Neuronal stem cell (in vitro differentiated cells): ENCODE data around the gene TRIM71.

Experiments used
- DNase-seq: peaks from one replicate; pipeline ENCODE4 v3.0.0-alpha.2; 2013; ENCODE audit warnings: low spot score
- H2AFZ ChIP-seq: one replicate; pipeline ENCODE4 v1.6.1; 2013; ENCODE audit warnings: mild to moderate bottlenecking, low read length, inconsistent platforms
- H2AK5ac ChIP-seq: 2 replicates; pipeline ENCODE4 v1.6.1; 2013; ENCODE audit warnings: low read depth, mild to moderate bottlenecking, inconsistent platforms, low read length, moderate library complexity, mixed read lengths
- H2BK120ac ChIP-seq: 2 replicates; pipeline ENCODE4 v1.6.1; 2013; ENCODE audit warnings: low read depth, mild to moderate bottlenecking, inconsistent platforms, low read length, moderate library complexity, mixed read lengths
- H2BK12ac ChIP-seq: one replicate; pipeline ENCODE4 v1.6.1; 2013; ENCODE audit warnings: low read length, inconsistent platforms
- H2BK15ac ChIP-seq: 2 replicates; pipeline ENCODE4 v1.6.1; 2013; ENCODE audit warnings: mild to moderate bottlenecking, low read length, inconsistent platforms, mixed read lengths
- H2BK5ac ChIP-seq: one replicate; pipeline ENCODE4 v1.6.1; 2013; ENCODE audit warnings: inconsistent platforms, mild to moderate bottlenecking, low read length, moderate library complexity
- H3K14ac ChIP-seq: one replicate; pipeline ENCODE4 v1.6.1; 2013; ENCODE audit warnings: low read length, inconsistent platforms
- H3K18ac ChIP-seq: 2 replicates; pipeline ENCODE4 v1.6.1; 2013; ENCODE audit warnings: low read length, inconsistent platforms
- H3K23ac ChIP-seq: 2 replicates; pipeline ENCODE4 v1.6.1; 2013; ENCODE audit warnings: low read depth, mild to moderate bottlenecking, mixed read lengths, low read length, inconsistent platforms; ENCODE audit not compliant: poor library complexity
- H3K27ac ChIP-seq: replicated peaks from 3 replicates; pipeline ENCODE4 v1.5.1; 2013; ENCODE audit warnings: low read length, inconsistent platforms
- H3K27me3 ChIP-seq, 3 experiments: 2 replicates each; pipeline ENCODE4 v1.6.1; 2013; ENCODE audit warnings: low read length in 3 of 3, mild to moderate bottlenecking in 2 of 3, inconsistent platforms in 1 of 3, low read depth in 1 of 3, mixed read lengths in 1 of 3, moderate library complexity in 1 of 3; ENCODE audit not compliant: control insufficient read depth in 3 of 3, insufficient read depth in 3 of 3
- H3K36me3 ChIP-seq, 2 donors: replicated peaks in 1 of 2; 2 replicates each; pipeline ENCODE4 v1.6.1; 2013; ENCODE audit warnings: low read length in 2 of 2; ENCODE audit not compliant: control insufficient read depth in 2 of 2, insufficient read depth in 2 of 2
- H3K4ac ChIP-seq: 2 replicates; pipeline ENCODE4 v1.6.1; 2013; ENCODE audit warnings: inconsistent platforms, mild to moderate bottlenecking, low read length, moderate library complexity
- H3K4me1 ChIP-seq, 2 donors: 1 replicate in 1 of 2; 2 replicates in 1 of 2; pipeline ENCODE4 v1.6.1; 2013; ENCODE audit warnings: low read length in 2 of 2, low read depth in 1 of 2; ENCODE audit not compliant: control insufficient read depth in 2 of 2, insufficient read depth in 1 of 2
- H3K4me2 ChIP-seq: one replicate; pipeline ENCODE4 v1.6.1; 2013; ENCODE audit warnings: mild to moderate bottlenecking, low read length, inconsistent platforms; ENCODE audit not compliant: insufficient read depth, poor library complexity, severe bottlenecking
- H3K4me3 ChIP-seq, 2 donors: 2 replicates each; pipeline ENCODE4 v1.5.1; 2013; ENCODE audit warnings: low read length in 2 of 2, mild to moderate bottlenecking in 2 of 2, inconsistent platforms in 1 of 2, moderate library complexity in 1 of 2
- H3K79me1 ChIP-seq: one replicate; pipeline ENCODE4 v1.6.1; 2013; ENCODE audit warnings: low read depth, mild to moderate bottlenecking, inconsistent platforms, low read length, moderate library complexity
- H3K9ac ChIP-seq: one replicate; pipeline ENCODE4 v1.6.1; 2013; ENCODE audit warnings: mild to moderate bottlenecking, low read depth, low read length, inconsistent platforms; ENCODE audit not compliant: poor library complexity
- H3K9me3 ChIP-seq, 2 donors: replicated peaks in 1 of 2; 2 replicates each; pipeline versions ENCODE3 to v1.6.1; 2013; ENCODE audit warnings: low read length in 2 of 2, mild to moderate bottlenecking in 2 of 2, inconsistent platforms in 1 of 2, low read depth in 1 of 2, mixed read lengths in 1 of 2, moderate library complexity in 1 of 2; ENCODE audit not compliant: control insufficient read depth in 2 of 2, insufficient read depth in 1 of 2
- H4K8ac ChIP-seq: one replicate; pipeline ENCODE4 v1.6.1; 2013; ENCODE audit warnings: low read depth, mild to moderate bottlenecking, inconsistent platforms, low read length, moderate library complexity
- H4K91ac ChIP-seq: one replicate; pipeline ENCODE4 v1.6.1; 2013; ENCODE audit warnings: low read length, low read depth, mild to moderate bottlenecking, inconsistent platforms; ENCODE audit not compliant: poor library complexity
- WGBS, 2 donors: extraction: QIAGEN DNeasy Blood & Tissue Kit; methylation state at CpG; one replicate each; pipeline ENCODE4 v1.1.7; 2013; ENCODE audit warnings: missing lambda C conversion rate in 2 of 2, mixed read lengths in 1 of 2; ENCODE audit not compliant: insufficient read length in 2 of 2, insufficient replicate concordance in 1 of 2; ENCODE audit errors: extremely low coverage in 2 of 2; 5-methylcytosine and 5-hydroxymethylcytosine counted together

Gene TRIM71

GRCh38 chr3:32912046-32912445, 94.2 kb downstream of the TRIM71 start:
- H3K4me1 ChIP-seq: no peaks in the 10 kb centered on the region
- no peak for DNase-seq
- H2AK5ac ChIP-seq: no peak overlapping the region
- no peak overlapping the region for H3K23ac ChIP-seq
- no peak overlapping the region for H2AFZ ChIP-seq
- H3K79me1 ChIP-seq: no peaks in the 10 kb centered on the region
- H2BK120ac ChIP-seq: no peak overlapping the region
- H3K14ac ChIP-seq: no peak overlapping the region
- H3K27me3 ChIP-seq: no peaks in the 10 kb centered on the region
- no peak overlapping the region for H3K9ac ChIP-seq
- no peaks in the 10 kb centered on the region for H3K36me3 ChIP-seq
- H3K9me3 ChIP-seq: no peaks in the 10 kb centered on the region
- no peak overlapping the region for H3K4me3 ChIP-seq
- no peak overlapping the region for H4K91ac ChIP-seq
- H3K4me2 ChIP-seq: no peak overlapping the region
- H2BK15ac ChIP-seq: no peak overlapping the region
- H2BK5ac ChIP-seq: no peak overlapping the region
- H4K8ac ChIP-seq: no peak overlapping the region
- H3K4ac ChIP-seq: no peak overlapping the region
- WGBS, 2 donors: no CpG with 5 or more reads among the region's 1 CpG
- H3K18ac ChIP-seq: no peak overlapping the region
- no peak overlapping the region for H3K27ac ChIP-seq
- no peak overlapping the region for H2BK12ac ChIP-seq

- no peak overlapping the region for H2BK5ac ChIP-seq
- H2AFZ ChIP-seq: no peak overlapping the region
- H3K79me1 ChIP-seq: no peaks in the 10 kb centered on the region
- no peak overlapping the region for H3K4me3 ChIP-seq
- no peak overlapping the region for H2AK5ac ChIP-seq
- H3K9ac ChIP-seq: no peak overlapping the region
- no peak overlapping the region for H2BK15ac ChIP-seq
- H2BK12ac ChIP-seq: no peak overlapping the region
- H3K36me3 ChIP-seq: no peaks in the 10 kb centered on the region
- H3K4ac ChIP-seq: no peak overlapping the region
- H2BK120ac ChIP-seq: no peak overlapping the region
- no peak overlapping the region for H3K18ac ChIP-seq
- no peak overlapping the region for H3K23ac ChIP-seq
- H3K4me2 ChIP-seq: no peak overlapping the region
- WGBS, 2 donors: no CpG with 5 or more reads among the region's 7 CpGs
- H3K14ac ChIP-seq: no peak overlapping the region
- H3K9me3 ChIP-seq: no peaks in the 10 kb centered on the region
- no peak for DNase-seq
- no peak overlapping the region for H4K91ac ChIP-seq
- H3K27ac ChIP-seq: no peak overlapping the region
- no peak overlapping the region for H4K8ac ChIP-seq
- H3K4me1 ChIP-seq: no peaks in the 10 kb centered on the region
- no peaks in the 10 kb centered on the region for H3K27me3 ChIP-seq
These were observed 96.1 kb downstream of the TRIM71 start for GRCh38 chr3:32913790-32914446.

GRCh38 chr3:32919920-32920319, 102.1 kb downstream of the TRIM71 start:
- no peak overlapping the region for H4K8ac ChIP-seq
- H3K36me3 ChIP-seq: no peaks in the 10 kb centered on the region
- H2AFZ ChIP-seq: no peak overlapping the region
- H3K27me3 ChIP-seq: no peaks in the 10 kb centered on the region
- H2BK5ac ChIP-seq: no peak overlapping the region
- H3K4ac ChIP-seq: no peak overlapping the region
- H4K91ac ChIP-seq: no peak overlapping the region
- no peak overlapping the region for H3K27ac ChIP-seq
- no peak overlapping the region for H3K14ac ChIP-seq
- WGBS, 2 donors: no CpG with 5 or more reads among the region's 2 CpGs
- H2AK5ac ChIP-seq: no peak overlapping the region
- no peak overlapping the region for H2BK15ac ChIP-seq
- no peak overlapping the region for H3K9ac ChIP-seq
- DNase-seq: no peak
- H3K9me3 ChIP-seq: no peaks in the 10 kb centered on the region
- H3K23ac ChIP-seq: no peak overlapping the region
- H3K4me2 ChIP-seq: no peak overlapping the region
- H3K79me1 ChIP-seq: no peaks in the 10 kb centered on the region
- H2BK120ac ChIP-seq: no peak overlapping the region
- H3K18ac ChIP-seq: no peak overlapping the region
- H3K4me1 ChIP-seq: no peaks in the 10 kb centered on the region
- no peak overlapping the region for H2BK12ac ChIP-seq
- no peak overlapping the region for H3K4me3 ChIP-seq

- H3K9ac ChIP-seq: no peak overlapping the region
- H3K4ac ChIP-seq: no peak overlapping the region
- no peaks in the 10 kb centered on the region for H3K36me3 ChIP-seq
- no CpG with 5 or more reads among the region's 7 CpGs for WGBS, 2 donors
- no peak overlapping the region for H2BK5ac ChIP-seq
- H3K79me1 ChIP-seq: no peaks in the 10 kb centered on the region
- no peak overlapping the region for H2AK5ac ChIP-seq
- H3K18ac ChIP-seq: no peak overlapping the region
- no peak overlapping the region for H3K4me2 ChIP-seq
- H4K8ac ChIP-seq: no peak overlapping the region
- peak overlapping the region; percentile 43 for H2BK15ac ChIP-seq
- no peak overlapping the region for H3K27ac ChIP-seq
- no peak overlapping the region for H2BK120ac ChIP-seq
- no peak overlapping the region for H3K4me3 ChIP-seq
- no peak for DNase-seq
- no peaks in the 10 kb centered on the region for H3K27me3 ChIP-seq
- no peaks in the 10 kb centered on the region for H3K4me1 ChIP-seq
- no peak overlapping the region for H2AFZ ChIP-seq
- H3K23ac ChIP-seq: no peak overlapping the region
- H3K9me3 ChIP-seq: no peaks in the 10 kb centered on the region
- H2BK12ac ChIP-seq: peak overlapping the region; percentile 94
- H4K91ac ChIP-seq: no peak overlapping the region
- H3K14ac ChIP-seq: no peak overlapping the region
These were observed 104.3 kb downstream of the TRIM71 start for GRCh38 chr3:32922078-32922477.
